ENCODE data around the gene CES5A.
"Not testable (repeated sequence)": the region's sequence is repeated elsewhere in the genome, so short reads cannot be mapped to it uniquely, and the experiment has no call there.

CES5A gene

DNA sequence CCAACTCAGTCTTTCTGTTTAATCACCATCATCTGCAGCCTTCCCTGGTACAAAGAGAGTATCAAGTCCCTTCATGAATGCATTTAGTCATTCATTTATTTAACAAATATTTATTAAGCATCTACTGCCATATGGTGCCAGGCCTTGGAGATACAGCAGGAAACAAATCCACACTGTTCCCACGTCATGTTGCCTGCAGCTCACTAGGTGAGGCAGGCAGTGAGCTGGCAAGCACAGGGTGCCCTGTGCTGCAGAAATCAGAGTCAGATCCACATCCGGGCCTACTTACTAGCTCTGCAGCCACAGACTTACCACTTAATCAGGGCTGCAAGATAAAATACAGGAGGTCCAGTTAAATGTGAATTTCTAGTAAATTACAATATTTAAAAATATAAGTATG lies 38.5 kb upstream of the CES5A start:
- Histone ChIP-seq H3K27me3 (replicated peaks) (no peaks in the 10 kb centered on the region), H3K36me3 (replicated peaks) (no peaks in the 10 kb centered on the region), H3K27ac (no peak overlapping the region), H3K4me3 (ENCODE audit: low read depth, low read length) (no peak overlapping the region)
- in situ Hi-C loops (cut with HindIII; ENCODE audit: low pct_ligation_motif_present, low sequenced_read_pairs): no loop called here
- TF ChIP-seq, protein P1, sequence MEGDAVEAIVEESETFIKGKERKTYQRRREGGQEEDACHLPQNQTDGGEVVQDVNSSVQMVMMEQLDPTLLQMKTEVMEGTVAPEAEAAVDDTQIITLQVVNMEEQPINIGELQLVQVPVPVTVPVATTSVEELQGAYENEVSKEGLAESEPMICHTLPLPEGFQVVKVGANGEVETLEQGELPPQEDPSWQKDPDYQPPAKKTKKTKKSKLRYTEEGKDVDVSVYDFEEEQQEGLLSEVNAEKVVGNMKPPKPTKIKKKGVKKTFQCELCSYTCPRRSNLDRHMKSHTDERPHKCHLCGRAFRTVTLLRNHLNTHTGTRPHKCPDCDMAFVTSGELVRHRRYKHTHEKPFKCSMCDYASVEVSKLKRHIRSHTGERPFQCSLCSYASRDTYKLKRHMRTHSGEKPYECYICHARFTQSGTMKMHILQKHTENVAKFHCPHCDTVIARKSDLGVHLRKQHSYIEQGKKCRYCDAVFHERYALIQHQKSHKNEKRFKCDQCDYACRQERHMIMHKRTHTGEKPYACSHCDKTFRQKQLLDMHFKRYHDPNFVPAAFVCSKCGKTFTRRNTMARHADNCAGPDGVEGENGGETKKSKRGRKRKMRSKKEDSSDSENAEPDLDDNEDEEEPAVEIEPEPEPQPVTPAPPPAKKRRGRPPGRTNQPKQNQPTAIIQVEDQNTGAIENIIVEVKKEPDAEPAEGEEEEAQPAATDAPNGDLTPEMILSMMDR (IDR thresholded peaks at IDR 0.05; ENCODE audit: low read depth, low read length, missing control alignments): no peak
- no peak for DNase-seq

DNA sequence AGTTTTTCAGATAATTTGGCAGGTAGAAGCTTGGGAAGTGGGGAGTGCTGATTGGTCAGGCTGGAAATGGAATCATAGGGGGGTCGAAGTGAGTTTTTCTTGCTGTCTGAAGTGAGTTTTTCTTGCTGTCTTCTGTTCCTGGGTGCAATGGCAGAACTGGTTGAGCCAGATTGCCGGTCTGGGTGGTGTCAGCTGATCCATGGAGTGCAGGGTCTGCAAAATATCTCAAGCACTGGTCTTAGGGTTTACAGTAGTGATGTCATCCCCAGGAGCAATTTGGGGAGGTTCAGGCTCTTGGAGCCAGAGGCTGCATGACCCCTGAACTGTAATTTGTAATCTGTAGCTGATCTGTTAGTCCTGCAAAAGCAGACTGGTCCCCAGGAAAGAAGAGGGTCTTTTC lies 37.9 kb upstream of the CES5A start:
- in situ Hi-C loops (cut with HindIII; ENCODE audit: low pct_ligation_motif_present, low sequenced_read_pairs); DNase-seq; H3K27ac ChIP-seq; H3K36me3 ChIP-seq (replicated peaks); H3K4me3 ChIP-seq (ENCODE audit: low read depth, low read length); H3K27me3 ChIP-seq (replicated peaks): not testable (repeated sequence)

DNA sequence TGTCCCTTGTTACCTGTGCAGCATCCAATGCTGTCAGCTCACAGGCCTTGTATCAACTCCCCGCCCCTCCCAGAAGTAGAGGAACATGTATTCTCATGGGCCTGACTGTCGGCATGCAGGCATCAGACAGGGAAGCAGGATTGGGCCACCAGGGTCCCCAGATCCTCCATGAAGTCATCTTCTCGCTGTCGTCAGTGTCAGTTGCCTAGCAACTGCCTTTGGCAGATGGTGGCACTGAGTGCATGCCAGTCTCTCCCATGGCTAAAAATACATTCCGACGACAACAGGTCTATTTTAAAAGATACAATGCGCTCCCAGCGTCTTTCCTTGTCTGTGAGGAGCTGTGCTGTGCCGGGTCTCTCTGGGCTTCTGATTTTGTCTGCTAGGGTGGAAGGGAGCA lies 36.8 kb upstream of the CES5A start:
- Histone ChIP-seq H3K36me3 (replicated peaks) (no peaks in the 10 kb centered on the region), H3K4me3 (ENCODE audit: low read depth, low read length) (no peak overlapping the region), H3K27ac (no peak overlapping the region), H3K27me3 (replicated peaks) (no peaks in the 10 kb centered on the region)
- TF ChIP-seq, protein P1 (IDR thresholded peaks at IDR 0.05; ENCODE audit: low read depth, low read length, missing control alignments): no peak
- no peak for DNase-seq
- in situ Hi-C loops (cut with HindIII; ENCODE audit: low pct_ligation_motif_present, low sequenced_read_pairs): no loop called here

DNA sequence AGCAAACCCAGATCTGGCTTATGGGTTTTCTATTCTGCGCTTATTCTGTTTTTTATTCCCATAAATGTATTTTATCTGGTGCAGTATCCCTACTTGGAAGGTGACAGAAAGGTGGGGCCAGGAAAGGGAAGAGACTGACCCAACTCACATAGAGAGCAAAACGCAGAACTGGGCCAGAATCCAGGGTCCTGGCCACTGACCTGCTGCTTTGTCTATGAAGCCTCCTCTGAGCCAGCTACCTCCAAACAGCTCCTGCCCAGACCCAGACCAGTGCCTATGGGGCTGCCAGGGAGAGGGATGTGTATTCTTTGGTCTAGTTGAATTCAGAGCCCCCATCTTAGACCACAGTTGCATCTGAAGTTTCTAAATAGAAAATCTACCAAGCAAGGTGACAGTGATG lies 36.4 kb upstream of the CES5A start:
- no peak overlapping the region for H3K4me3 ChIP-seq (ENCODE audit: low read depth, low read length)
- H3K27me3 ChIP-seq (replicated peaks): no peaks in the 10 kb centered on the region
- TF ChIP-seq, protein P1 (IDR thresholded peaks at IDR 0.05; ENCODE audit: low read depth, low read length, missing control alignments): no peak
- no peak overlapping the region for H3K27ac ChIP-seq
- DNase-seq: no peak
- no peaks in the 10 kb centered on the region for H3K36me3 ChIP-seq (replicated peaks)
- in situ Hi-C loops (cut with HindIII; ENCODE audit: low pct_ligation_motif_present, low sequenced_read_pairs): no loop called here

DNA sequence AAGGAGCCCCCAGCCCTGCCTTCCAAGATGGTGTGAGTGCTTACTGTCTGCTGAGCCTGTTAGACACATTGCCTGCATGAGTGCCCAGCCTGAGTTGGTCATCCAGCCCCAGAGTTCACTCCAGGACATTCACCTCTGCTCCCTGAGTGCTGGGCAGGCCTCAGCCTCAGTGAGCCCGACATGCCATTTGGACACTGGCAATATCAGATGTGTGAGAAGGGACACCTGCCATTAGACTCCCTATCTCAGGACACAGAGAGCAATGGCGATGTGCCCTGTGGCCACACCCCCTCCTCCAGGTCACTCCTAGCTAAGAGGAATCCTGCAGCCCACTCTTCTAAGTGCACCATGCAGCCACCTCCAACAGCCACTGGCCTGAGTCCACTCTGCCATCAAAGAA lies 34.7 kb upstream of the CES5A start:
- DNase-seq: no peak
- in situ Hi-C loops (cut with HindIII; ENCODE audit: low pct_ligation_motif_present, low sequenced_read_pairs): no loop called here

DNA sequence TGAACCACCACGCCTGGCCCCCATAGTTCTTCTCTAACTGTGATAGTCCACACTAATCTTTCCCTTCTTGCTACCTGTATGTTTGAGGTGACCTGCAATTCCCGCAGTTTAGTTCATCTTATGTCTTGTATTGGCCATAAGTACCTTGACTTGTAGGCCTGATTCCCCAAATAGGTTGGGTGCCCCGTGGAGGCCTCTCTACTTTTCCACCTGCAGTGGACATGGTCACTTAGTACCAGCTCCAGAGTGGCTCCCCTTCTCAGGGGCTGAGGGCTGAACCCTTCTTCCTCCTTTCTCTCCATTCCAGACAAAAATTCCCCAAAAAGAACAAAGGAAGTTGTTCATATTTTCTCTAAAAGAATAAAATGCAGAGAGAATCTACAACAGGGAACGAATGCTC lies 33.5 kb upstream of the CES5A start:
- TF ChIP-seq, protein P1 (IDR thresholded peaks at IDR 0.05; ENCODE audit: low read depth, low read length, missing control alignments): no peak
- H3K4me3 ChIP-seq (ENCODE audit: low read depth, low read length): no peak overlapping the region
- no peak for DNase-seq
- in situ Hi-C loops (cut with HindIII; ENCODE audit: low pct_ligation_motif_present, low sequenced_read_pairs): no loop called here
- no peak overlapping the region for H3K27ac ChIP-seq
- no peaks in the 10 kb centered on the region for H3K36me3 ChIP-seq (replicated peaks)
- H3K27me3 ChIP-seq (replicated peaks): no peaks in the 10 kb centered on the region

More for the DNA sequence above, 34.7 kb upstream of the CES5A start:
- TF ChIP-seq, protein P1 (IDR thresholded peaks at IDR 0.05; ENCODE audit: low read depth, low read length, missing control alignments): no peak
- no peaks in the 10 kb centered on the region for H3K27me3 ChIP-seq (replicated peaks)
- no peaks in the 10 kb centered on the region for H3K36me3 ChIP-seq (replicated peaks)
- H3K27ac ChIP-seq: no peak overlapping the region
- no peak overlapping the region for H3K4me3 ChIP-seq (ENCODE audit: low read depth, low read length)
